Astrocyte of the cerebellum (primary cell): ENCODE results near the gene MYO1H.

Experiments used
- DNase-seq: peaks from one replicate; pipeline ENCODE4 v3.0.0-alpha.2; 2011; ENCODE audit warnings: low read depth
- H3K4me3 ChIP-seq: 2 replicates; pipeline ENCODE4 v1.5.1; 2011; ENCODE audit warnings: mild to moderate bottlenecking, low read depth, low read length, moderate library complexity
- in situ Hi-C: cut with HindIII; loops from 2 replicates; pipeline ENCODE4 v1.10.0; 2017; ENCODE audit warnings: low sequenced_read_pairs
- TF ChIP-seq, protein P1 (sequence below): IDR thresholded peaks from 2 replicates; pipeline ENCODE4 v1.5.1; 2012; ENCODE audit warnings: low read length, low read depth, moderate library complexity, mild to moderate bottlenecking; ENCODE audit errors: missing control alignments

Gene MYO1H

DNA sequence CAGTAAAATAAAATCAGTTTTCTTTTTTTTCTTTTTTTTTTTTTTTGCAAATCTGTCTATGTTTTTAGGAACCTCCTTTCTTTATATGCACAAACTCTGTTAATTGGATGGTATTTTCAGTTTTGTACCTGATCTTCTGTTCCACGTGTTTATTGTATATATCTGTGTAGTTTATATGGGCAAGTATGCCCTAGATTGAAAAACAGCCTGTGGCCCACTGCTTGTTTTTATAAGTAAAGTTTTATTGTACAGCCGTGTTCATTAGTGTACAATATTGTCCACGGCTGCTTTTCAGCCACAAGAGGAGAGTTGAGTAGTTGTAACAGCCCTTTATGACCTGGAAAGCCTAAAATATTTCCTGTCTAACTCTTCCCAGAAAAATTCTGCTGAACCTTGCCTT is 18.7 kb upstream of the MYO1H start:
- TF ChIP-seq, protein P1, sequence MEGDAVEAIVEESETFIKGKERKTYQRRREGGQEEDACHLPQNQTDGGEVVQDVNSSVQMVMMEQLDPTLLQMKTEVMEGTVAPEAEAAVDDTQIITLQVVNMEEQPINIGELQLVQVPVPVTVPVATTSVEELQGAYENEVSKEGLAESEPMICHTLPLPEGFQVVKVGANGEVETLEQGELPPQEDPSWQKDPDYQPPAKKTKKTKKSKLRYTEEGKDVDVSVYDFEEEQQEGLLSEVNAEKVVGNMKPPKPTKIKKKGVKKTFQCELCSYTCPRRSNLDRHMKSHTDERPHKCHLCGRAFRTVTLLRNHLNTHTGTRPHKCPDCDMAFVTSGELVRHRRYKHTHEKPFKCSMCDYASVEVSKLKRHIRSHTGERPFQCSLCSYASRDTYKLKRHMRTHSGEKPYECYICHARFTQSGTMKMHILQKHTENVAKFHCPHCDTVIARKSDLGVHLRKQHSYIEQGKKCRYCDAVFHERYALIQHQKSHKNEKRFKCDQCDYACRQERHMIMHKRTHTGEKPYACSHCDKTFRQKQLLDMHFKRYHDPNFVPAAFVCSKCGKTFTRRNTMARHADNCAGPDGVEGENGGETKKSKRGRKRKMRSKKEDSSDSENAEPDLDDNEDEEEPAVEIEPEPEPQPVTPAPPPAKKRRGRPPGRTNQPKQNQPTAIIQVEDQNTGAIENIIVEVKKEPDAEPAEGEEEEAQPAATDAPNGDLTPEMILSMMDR, result no peak
- in situ Hi-C loops, result no loop called here
- no peak for DNase-seq
- no peak overlapping the region for H3K4me3 ChIP-seq

DNA sequence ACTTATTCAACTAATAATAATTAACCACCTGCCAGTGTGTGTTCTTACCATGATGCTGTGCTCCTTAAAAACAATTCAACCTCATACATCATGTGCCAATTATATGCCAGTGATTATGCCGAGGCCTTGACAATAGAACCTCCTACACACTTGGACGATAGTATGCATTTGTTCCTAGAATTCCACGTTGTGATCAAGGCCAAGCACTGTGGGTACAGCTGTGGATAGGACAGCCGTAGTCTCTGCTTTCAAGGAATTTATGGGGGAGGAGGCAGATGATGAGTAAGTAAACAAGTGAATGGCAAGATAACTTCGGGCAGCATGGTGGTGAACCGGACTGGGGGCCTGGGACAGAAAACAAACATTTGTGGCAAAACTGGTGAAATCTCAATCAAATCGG is 18.0 kb upstream of the MYO1H start:
- no peak overlapping the region for H3K4me3 ChIP-seq
- in situ Hi-C loops, result no loop called here
- no peak for DNase-seq
- TF ChIP-seq, protein P1, result no peak

DNA sequence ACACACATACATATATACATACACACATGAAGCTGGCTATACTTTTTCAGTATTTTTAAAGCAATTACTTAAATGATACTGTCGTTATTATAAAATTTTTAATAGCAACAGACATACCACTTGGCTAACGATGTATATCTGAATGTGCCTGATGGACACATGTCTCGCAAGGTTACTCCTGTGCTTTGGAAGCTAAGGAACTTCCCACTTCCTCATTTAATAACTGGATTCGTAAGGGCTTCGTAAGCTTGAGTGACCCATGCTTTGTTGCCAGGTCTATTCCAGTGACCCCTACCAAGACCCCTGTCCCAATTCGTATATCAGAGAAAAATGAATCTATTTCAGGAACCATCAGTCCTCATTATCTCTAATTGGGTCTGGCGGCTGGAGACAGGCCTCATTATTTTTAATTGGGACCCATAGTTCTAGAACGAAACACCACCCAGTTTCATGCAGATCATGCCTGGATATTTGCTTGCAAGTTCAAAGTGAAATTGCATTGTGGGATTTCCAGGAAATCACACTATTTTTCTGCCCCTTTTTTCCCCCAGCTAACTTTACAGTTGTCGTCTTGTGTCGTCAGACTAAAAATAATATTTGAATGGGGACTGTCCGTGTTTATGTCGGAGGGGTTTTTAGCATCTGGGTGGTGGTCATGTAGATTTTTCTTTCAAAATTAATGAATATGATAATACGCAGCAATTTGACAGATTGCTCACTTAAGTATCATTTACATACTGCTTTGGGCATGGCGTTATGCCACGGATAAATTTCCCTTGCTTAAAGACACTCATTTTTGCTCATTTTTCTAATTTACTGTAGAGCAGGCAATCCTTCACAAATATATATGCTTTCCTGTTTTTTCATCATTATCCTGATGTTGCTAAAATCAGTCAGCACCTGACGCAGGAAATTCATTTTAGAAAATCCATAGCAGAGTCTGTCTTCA is 17.1 kb upstream of the MYO1H start:
- no peak overlapping the region for H3K4me3 ChIP-seq
- TF ChIP-seq, protein P1, result no peak
- in situ Hi-C loops, result no loop called here

DNA sequence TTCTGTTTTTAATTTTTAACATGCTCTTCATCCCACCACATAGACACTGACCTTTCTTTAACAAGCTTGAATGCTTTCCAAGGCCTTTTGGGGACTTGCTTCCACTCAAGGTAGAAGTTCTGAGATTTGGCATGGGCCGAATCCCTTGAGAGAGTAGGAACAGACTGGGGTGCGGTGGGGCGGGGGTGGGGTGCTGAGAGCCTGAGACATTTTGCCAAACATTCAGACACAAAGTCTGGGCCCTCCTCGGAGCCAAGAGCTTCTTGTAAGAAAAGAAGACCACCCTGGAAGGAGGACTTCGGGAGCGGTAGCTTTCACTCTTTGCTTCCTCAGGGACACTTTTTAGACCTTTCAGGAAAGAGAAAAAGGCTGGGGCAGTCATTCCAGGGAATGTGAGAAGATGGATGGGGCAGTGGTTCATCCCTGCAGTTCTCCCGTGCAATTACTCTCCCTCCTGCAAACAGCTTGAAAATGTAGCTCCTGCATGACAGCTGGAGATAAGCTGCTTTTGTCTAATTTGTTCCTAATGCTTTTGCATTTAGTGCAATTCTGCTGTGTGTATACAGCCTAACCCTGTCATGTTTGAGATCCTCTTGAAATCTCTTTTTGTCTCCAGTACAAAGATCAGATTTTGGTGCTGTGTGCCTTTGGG is 16.3 kb upstream of the MYO1H start:
- in situ Hi-C loops, result no loop called here
- no peak overlapping the region for H3K4me3 ChIP-seq
- DNase-seq, result no peak
- TF ChIP-seq, protein P1, result no peak

More for the DNA sequence above, 17.1 kb upstream of the MYO1H start:
- DNase-seq, result no peak

DNA sequence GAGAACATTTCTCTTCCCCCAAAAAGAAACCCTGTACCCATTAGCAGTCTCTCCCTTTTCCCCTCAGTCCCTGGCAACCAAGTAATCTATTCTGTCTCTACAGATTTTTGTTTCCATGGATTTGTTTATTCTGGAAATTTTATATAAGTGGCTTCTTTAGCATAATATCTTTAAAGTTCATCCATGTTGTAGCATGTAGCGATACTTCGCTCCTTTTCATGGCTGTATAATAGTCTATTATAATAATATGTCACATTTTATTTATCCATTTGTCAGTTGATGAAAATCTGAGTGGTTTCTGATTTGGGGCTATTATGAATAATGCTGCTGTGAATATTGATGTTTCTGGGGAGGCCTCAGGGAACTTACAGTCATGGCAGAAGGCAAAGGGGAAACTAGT is 12.8 kb upstream of the MYO1H start:
- in situ Hi-C loops, result no loop called here
- H3K4me3 ChIP-seq, result no peak overlapping the region
- DNase-seq, result no peak
- TF ChIP-seq, protein P1, result no peak

DNA sequence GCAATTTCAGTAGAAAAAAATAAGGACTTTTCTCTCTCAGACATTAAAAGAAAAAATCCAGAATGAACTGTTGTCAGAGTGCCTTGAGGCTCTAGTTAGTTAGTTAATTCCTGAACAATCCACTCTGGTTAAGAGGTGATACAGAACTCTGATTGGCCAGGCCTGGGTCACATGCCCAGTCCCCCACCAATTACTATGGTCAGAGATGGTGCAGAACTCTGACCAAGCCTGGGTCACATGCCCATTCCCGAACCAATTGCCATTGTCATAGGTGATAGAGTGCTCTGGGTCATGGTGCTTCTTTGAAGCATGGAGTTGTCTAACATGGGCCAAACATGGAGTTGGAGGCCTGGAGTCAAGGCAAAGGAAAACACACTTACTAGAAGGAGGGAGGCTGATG is 11.1 kb upstream of the MYO1H start:
- DNase-seq, result no peak
- in situ Hi-C loops, result no loop called here
- TF ChIP-seq, protein P1, result no peak
- no peak overlapping the region for H3K4me3 ChIP-seq
